H1 (cell line): ENCODE data around the gene SLC26A6. TPM values are rescaled to one million over a fixed set of nuclear protein-coding genes. Genes with fewer than 3 reads are reported as not detected.

Source experiments
- CHD1 ChIP-seq: IDR thresholded peaks from 2 replicates; pipeline ENCODE4 v1.6.1; 2012; ENCODE audit warnings: low read depth, low read length, improper control_type of control experiment
- EP300 ChIP-seq, 2 experiments: IDR thresholded peaks; 1 replicate in 1 of 2; 2 replicates in 1 of 2; pipeline ENCODE4 v1.6.1; 2011 to 2012; ENCODE audit warnings: low read depth in 2 of 2, low read length in 2 of 2, mild to moderate bottlenecking in 2 of 2, borderline replicate concordance in 1 of 2, inconsistent platforms in 1 of 2, moderate library complexity in 1 of 2
- EZH2 ChIP-seq: fragments of 200-600 bp; sonication (generic); IDR thresholded peaks from 2 replicates; pipeline ENCODE4 v1.7.1; 2012; ENCODE audit warnings: low read depth, mild to moderate bottlenecking, moderate library complexity, low read length, inconsistent platforms; ENCODE audit not compliant: severe bottlenecking
- POLR2A ChIP-seq, 2 experiments: IDR thresholded peaks; 1 replicate in 1 of 2; 2 replicates in 1 of 2; pipeline ENCODE4 v1.6.1; 2011; ENCODE audit warnings: low read depth in 2 of 2, low read length in 2 of 2, mild to moderate bottlenecking in 2 of 2; ENCODE audit errors: control extremely low read depth in 1 of 2
- POU5F1 ChIP-seq: IDR thresholded peaks from 2 replicates; pipeline ENCODE4 v1.6.1; 2011; ENCODE audit warnings: low read depth, mild to moderate bottlenecking, low read length, moderate library complexity
- RAD21 ChIP-seq, 2 experiments: IDR thresholded peaks in 1 of 2; conservative IDR thresholded peaks in 1 of 2; 2 replicates each; pipeline ENCODE4 v1.6.1; 2011; ENCODE audit warnings: low read depth in 2 of 2, low read length in 2 of 2, improper control_type of control experiment in 1 of 2, inconsistent platforms in 1 of 2, mild to moderate bottlenecking in 1 of 2, moderate library complexity in 1 of 2
- TAF7 ChIP-seq: optimal IDR thresholded peaks from 2 replicates; pipeline ENCODE3; 2011; ENCODE audit warnings: low read depth, mild to moderate bottlenecking, inconsistent platforms, low read length, moderate library complexity, borderline replicate concordance
- ZNF274 ChIP-seq: IDR thresholded peaks from 2 replicates; pipeline ENCODE4 v1.7.0; 2012; ENCODE audit warnings: low read length, borderline replicate concordance; ENCODE audit errors: extremely low read depth
- polyA plus RNA-seq, 7 experiments: library from polyadenylated mRNA; depleted of rRNA in 3 of 7; stranded (reverse) in 5 of 7; unstranded in 2 of 7; fragments of >200 nt in 5 of 7; fragments of 200-250 nt in 2 of 7; gene quantifications; 1 replicate in 5 of 7; 2 replicates in 1 of 7; 4 replicates in 1 of 7; pipeline versions ENCODE4 v1.2.1 to v1.2.3, GENCODE V29; 2011 to 2013; ENCODE audit warnings: missing spikeins in 2 of 7, mixed read lengths in 2 of 7
- total RNA-seq: library from RNA; stranded (reverse); fragmentation: NEBNext Ultra II Directional; extraction: Animal tissue kit (Norgen Biotek cat#: 25700); gene quantifications from 2 replicates; pipeline ENCODE4 v1.2.1, GENCODE V29; 2021

SLC26A6 gene
- total and polyA plus RNA-seq, 2 of the 8 experiments (the other 6 are each of a cell fraction or from before 2014, with no cell fraction given), result 50.4 to 58.0 TPM

DNA sequence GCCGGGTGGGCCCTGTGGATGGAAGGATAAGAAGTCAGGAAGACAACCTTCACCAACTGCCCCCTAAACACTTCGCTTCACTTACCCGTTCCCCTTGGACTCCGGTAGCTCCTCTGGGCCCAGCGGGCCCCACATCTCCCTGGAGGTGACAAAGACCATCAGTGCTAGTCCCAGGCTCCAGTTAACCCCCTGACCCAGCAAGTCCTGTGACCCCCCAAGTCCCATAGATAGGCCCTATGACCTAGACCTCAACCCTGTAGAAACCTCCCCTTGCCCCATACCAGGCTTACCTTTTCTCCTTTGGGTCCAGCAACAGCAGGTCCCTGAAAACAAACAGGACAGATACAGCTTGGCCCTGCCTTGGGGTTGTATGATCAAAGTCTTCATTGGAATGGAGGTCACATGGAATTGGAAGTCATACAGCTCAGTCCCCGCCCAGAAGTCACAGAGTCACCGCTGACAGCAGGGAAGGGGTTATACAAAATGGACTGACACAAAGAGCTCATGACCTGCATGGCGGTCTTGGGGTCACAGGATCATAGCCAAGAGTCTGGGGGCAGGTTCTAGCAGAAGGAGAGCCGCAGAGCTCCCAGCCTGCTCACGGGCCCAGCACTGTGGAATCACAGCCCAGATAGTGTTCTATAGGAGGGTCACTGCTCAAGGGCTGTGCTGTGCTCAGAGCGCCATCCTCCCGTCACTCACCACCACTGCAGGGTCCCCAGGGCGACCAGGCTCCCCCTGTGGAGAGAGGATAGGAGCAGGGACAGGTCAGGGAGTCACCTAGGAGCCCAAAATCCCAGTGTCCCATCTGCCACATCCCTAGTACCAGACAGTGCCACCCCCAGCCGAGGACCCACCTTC, 53.4 kb downstream of the SLC26A6 start (continued):
- TF ChIP-seq POU5F1 (no peak), ZNF274 (no peak), EZH2 (no peak), POLR2A (IDR thresholded peaks at IDR 0.05; ENCODE audit: control extremely low read depth in 1 of 2, low read depth in 2 of 2, low read length in 2 of 2) (no peak), EP300 (IDR thresholded peaks at IDR 0.05; ENCODE audit: borderline replicate concordance in 1 of 2, low read depth in 2 of 2, low read length in 2 of 2) (no peak), TAF7 (no peak), CHD1 (no peak), RAD21 (IDR thresholded peaks at IDR 0.05 in 1 of 2, conservative IDR thresholded peaks at IDR 0.05 in 1 of 2; ENCODE audit: low read depth in 2 of 2, low read length in 2 of 2) (no peak)
